Measurements from ENCODE around the gene FRMD8.

DNA sequence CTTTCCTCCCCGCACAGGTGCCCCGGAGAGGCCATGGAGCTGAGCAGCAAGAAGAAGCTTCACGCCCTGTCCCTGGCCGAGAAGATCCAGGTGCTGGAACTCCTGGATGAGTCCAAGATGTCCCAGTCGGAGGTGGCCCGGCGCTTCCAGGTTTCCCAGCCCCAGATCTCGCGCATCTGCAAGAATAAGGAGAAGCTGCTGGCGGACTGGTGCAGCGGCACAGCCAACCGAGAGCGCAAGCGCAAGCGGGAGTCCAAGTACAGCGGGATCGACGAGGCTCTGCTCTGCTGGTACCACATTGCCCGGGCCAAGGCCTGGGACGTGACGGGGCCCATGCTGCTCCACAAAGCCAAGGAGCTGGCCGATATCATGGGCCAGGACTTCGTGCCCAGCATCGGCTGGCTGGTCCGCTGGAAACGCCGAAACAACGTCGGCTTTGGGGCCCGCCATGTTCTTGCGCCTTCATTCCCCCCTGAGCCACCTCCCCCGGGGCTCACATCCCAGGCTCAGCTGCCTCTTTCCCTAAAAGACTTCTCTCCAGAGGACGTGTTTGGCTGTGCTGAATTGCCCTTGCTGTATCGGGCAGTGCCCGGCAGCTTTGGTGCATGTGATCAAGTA, 30.6 kb upstream of the FRMD8 start:
- TF ChIP-seq, protein P1, sequence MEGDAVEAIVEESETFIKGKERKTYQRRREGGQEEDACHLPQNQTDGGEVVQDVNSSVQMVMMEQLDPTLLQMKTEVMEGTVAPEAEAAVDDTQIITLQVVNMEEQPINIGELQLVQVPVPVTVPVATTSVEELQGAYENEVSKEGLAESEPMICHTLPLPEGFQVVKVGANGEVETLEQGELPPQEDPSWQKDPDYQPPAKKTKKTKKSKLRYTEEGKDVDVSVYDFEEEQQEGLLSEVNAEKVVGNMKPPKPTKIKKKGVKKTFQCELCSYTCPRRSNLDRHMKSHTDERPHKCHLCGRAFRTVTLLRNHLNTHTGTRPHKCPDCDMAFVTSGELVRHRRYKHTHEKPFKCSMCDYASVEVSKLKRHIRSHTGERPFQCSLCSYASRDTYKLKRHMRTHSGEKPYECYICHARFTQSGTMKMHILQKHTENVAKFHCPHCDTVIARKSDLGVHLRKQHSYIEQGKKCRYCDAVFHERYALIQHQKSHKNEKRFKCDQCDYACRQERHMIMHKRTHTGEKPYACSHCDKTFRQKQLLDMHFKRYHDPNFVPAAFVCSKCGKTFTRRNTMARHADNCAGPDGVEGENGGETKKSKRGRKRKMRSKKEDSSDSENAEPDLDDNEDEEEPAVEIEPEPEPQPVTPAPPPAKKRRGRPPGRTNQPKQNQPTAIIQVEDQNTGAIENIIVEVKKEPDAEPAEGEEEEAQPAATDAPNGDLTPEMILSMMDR (IDR thresholded peaks at IDR 0.05) = no peak
- TF ChIP-seq POLR2A (IDR thresholded peaks at IDR 0.05) = no peak
